AG10803 (cell line): Measurements from ENCODE around the gene HKDC1.
A peak's percentile ranks its signal among the peaks of the same experiment; 100 is the strongest.

Source experiments
- DNase-seq: peaks from one replicate; pipeline ENCODE4 v3.0.0; 2010; ENCODE audit warnings: low read depth
- H3K4me3 ChIP-seq: 2 replicates; pipeline ENCODE4 v1.5.1; 2011; ENCODE audit warnings: mild to moderate bottlenecking, low read length, control low read depth
- TF ChIP-seq, protein P1 (sequence below): conservative IDR thresholded peaks from 2 replicates; pipeline ENCODE4 v1.5.1; 2011; ENCODE audit warnings: mild to moderate bottlenecking, low read length, control low read depth, inconsistent platforms

HKDC1 gene

GRCh38 chr10:69262292-69262751 is 42.2 kb downstream of the HKDC1 start:
- TF ChIP-seq, protein P1, sequence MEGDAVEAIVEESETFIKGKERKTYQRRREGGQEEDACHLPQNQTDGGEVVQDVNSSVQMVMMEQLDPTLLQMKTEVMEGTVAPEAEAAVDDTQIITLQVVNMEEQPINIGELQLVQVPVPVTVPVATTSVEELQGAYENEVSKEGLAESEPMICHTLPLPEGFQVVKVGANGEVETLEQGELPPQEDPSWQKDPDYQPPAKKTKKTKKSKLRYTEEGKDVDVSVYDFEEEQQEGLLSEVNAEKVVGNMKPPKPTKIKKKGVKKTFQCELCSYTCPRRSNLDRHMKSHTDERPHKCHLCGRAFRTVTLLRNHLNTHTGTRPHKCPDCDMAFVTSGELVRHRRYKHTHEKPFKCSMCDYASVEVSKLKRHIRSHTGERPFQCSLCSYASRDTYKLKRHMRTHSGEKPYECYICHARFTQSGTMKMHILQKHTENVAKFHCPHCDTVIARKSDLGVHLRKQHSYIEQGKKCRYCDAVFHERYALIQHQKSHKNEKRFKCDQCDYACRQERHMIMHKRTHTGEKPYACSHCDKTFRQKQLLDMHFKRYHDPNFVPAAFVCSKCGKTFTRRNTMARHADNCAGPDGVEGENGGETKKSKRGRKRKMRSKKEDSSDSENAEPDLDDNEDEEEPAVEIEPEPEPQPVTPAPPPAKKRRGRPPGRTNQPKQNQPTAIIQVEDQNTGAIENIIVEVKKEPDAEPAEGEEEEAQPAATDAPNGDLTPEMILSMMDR: no peak
- no peak for DNase-seq
- no peak overlapping the region for H3K4me3 ChIP-seq

DNA sequence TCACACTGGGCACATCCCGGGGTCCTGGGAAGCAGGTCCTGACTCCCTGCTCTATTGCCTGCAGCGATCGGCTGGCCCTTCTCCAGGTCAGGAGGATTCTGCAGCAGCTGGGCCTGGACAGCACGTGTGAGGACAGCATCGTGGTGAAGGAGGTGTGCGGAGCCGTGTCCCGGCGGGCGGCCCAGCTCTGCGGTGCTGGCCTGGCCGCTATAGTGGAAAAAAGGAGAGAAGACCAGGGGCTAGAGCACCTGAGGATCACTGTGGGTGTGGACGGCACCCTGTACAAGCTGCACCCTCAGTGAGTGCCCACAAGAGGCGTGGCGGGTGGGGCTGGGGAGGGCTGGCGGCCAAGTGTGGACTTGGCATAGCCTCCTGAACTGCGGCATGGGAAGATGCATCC is 45.4 kb downstream of the HKDC1 start:
- no peak overlapping the region for H3K4me3 ChIP-seq
- TF ChIP-seq, protein P1: no peak
- DNase-seq: no peak

GRCh38 chr10:69268761-69269416 is 48.8 kb downstream of the HKDC1 start:
- TF ChIP-seq, protein P1: no peak
- DNase-seq: peak; percentile 55
- no peak overlapping the region for H3K4me3 ChIP-seq

DNA sequence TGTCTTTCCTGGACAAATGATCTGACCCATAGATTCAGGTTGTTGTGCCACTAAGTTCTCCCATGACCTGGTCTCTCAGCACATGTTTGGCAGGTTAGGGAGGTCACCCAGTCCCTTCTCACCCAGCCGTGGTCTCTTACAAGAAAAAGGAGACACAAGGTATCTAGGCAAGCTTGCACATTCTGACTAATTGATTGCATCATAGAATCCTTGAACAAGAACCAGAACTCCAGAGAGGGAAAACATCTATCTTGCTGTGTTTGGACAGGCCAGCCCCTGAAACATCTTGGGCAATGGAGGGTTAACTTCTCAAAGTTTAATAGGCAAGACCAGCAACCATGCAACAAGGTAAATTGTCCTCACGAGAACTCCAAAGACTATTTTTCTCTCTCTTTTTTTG is 49.6 kb downstream of the HKDC1 start:
- TF ChIP-seq, protein P1: no peak
- H3K4me3 ChIP-seq: no peak overlapping the region
- peak; percentile 60 for DNase-seq

DNA sequence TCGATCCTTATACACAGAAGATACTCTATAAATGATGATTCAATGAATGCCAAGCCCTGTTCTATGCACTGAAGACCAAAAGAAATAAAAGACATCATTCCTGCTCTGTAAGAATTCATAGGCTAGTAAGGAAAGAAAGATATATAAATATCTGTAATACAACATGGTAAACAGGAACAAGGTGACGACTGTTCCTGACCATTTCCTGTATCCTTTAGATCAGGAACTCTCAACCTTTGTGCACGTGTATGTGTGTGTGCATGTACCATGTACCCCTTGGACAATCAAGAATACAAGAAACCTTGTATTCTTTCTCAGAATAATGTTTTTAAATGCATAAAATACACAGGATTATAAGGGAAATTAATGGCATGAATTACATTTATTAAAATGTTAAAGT is 50.9 kb downstream of the HKDC1 start:
- no peak for DNase-seq
- no peak overlapping the region for H3K4me3 ChIP-seq
- TF ChIP-seq, protein P1: no peak

DNA sequence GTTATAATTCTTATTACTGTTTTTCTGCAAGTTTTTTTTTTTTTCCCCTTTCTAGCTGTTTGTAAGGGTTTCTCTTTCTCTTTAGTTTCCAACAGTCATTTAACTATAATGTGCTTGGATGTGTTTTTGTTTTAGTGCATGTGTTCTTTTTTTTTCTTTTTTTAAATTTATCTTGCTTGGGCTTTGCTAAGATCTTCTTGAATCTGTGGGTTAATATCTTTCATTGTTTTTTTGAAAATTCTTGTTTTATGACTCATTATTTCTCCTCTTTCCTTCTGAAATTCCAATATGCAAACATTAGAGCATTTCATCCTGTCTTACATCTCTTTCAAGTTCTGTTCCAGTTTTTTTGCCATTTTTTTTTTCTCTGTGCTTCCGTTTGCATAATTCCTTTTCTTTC is 52.5 kb downstream of the HKDC1 start:
- no peak for DNase-seq
- TF ChIP-seq, protein P1: no peak
- no peak overlapping the region for H3K4me3 ChIP-seq

GRCh38 chr10:69275444-69275843 is 55.3 kb downstream of the HKDC1 start:
- no peak for DNase-seq
- TF ChIP-seq, protein P1: no peak

More at GRCh38 chr10:69275444-69275843, 55.3 kb downstream of the HKDC1 start:
- H3K4me3 ChIP-seq: no peak overlapping the region
